Esophagus muscularis mucosa (tissue), 3 donors: Measurements from ENCODE around the gene COL26A1.

ENCODE experiments used
- POLR2A ChIP-seq: fragments of 450-650 bp; IDR thresholded peaks from one replicate; pipeline ENCODE4 v1.6.1; 2017; ENCODE audit warnings: antibody characterized with exemption, moderate library complexity, mild to moderate bottlenecking, low read depth
- POLR2AphosphoS5 ChIP-seq, 2 donors: sonication (generic); formaldehyde crosslinking; IDR thresholded peaks; one replicate each; pipeline ENCODE4 v1.6.1; 2017; ENCODE audit warnings: antibody characterized with exemption in 2 of 2
- TF ChIP-seq, protein P1 (sequence below), 3 experiments: fragments of 200-600 bp in 2 of 3; fragments of 450-650 bp in 1 of 3; sonication (generic) in 2 of 3; IDR thresholded peaks; one replicate each; pipeline ENCODE4 v1.5.1; 2017 to 2019; ENCODE audit warnings: antibody characterized with exemption in 3 of 3, mild to moderate bottlenecking in 2 of 3, moderate library complexity in 1 of 3

DNA sequence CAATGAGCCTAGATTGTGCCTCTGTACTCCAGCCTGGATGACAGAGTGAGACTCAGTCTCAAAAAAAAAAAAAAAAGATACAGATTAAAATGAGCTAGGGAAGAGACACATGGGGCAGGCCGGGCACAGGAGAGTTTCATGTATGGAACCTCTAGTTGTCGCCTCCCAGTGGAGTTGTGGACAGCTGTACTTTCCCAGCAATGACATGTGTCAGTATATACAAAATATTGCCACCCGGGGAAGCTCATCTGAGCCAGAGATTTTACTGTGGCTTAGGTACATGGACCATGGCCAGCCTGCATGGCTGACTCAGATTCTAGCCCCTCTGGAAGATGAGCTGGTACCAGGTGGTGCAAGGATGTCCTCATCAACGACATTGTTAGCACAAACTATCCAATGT is 87.4 kb downstream of the COL26A1 start:
- TF ChIP-seq, protein P1, sequence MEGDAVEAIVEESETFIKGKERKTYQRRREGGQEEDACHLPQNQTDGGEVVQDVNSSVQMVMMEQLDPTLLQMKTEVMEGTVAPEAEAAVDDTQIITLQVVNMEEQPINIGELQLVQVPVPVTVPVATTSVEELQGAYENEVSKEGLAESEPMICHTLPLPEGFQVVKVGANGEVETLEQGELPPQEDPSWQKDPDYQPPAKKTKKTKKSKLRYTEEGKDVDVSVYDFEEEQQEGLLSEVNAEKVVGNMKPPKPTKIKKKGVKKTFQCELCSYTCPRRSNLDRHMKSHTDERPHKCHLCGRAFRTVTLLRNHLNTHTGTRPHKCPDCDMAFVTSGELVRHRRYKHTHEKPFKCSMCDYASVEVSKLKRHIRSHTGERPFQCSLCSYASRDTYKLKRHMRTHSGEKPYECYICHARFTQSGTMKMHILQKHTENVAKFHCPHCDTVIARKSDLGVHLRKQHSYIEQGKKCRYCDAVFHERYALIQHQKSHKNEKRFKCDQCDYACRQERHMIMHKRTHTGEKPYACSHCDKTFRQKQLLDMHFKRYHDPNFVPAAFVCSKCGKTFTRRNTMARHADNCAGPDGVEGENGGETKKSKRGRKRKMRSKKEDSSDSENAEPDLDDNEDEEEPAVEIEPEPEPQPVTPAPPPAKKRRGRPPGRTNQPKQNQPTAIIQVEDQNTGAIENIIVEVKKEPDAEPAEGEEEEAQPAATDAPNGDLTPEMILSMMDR (IDR thresholded peaks at IDR 0.05): no peak
- no peak for TF ChIP-seq POLR2A
- TF ChIP-seq POLR2AphosphoS5 (IDR thresholded peaks at IDR 0.05): no peak
